ENCODE data around the gene ZNF598.

Gene ZNF598

GRCh38 chr16:1999866-2000514 lies 9.6 kb downstream of the ZNF598 start:
- H3K4me3 ChIP-seq (ENCODE audit: low read depth, low read length), result no peak overlapping the region
- H3K4me1 ChIP-seq (ENCODE audit: control insufficient read depth, insufficient read depth, low read length), result peaks cover 2% of the 10 kb centered on the region
- H3K9ac ChIP-seq (ENCODE audit: low read depth, low read length), result no peak overlapping the region
- H3K36me3 ChIP-seq (ENCODE audit: control insufficient read depth, insufficient read depth, low read length), result peaks cover 58% of the 10 kb centered on the region
- no peaks in the 10 kb centered on the region for H3K27me3 ChIP-seq (ENCODE audit: control insufficient read depth, insufficient read depth, low read length)
- H3K9me3 ChIP-seq (ENCODE audit: control insufficient read depth, insufficient read depth, low read length), result no peaks in the 10 kb centered on the region

GRCh38 chr16:1998852-1999801 lies 10.5 kb downstream of the ZNF598 start:
- Histone ChIP-seq H3K9ac (ENCODE audit: low read depth, low read length) (no peak overlapping the region), H3K9me3 (ENCODE audit: control insufficient read depth, insufficient read depth, low read length) (no peaks in the 10 kb centered on the region), H3K36me3 (ENCODE audit: control insufficient read depth, insufficient read depth, low read length) (peaks cover 58% of the 10 kb centered on the region), H3K4me3 (ENCODE audit: low read depth, low read length) (no peak overlapping the region), H3K27me3 (ENCODE audit: control insufficient read depth, insufficient read depth, low read length) (no peaks in the 10 kb centered on the region), H3K4me1 (ENCODE audit: control insufficient read depth, insufficient read depth, low read length) (peaks cover 2% of the 10 kb centered on the region)

- Histone ChIP-seq H3K36me3 (ENCODE audit: control insufficient read depth, insufficient read depth, low read length) (peaks cover 56% of the 10 kb centered on the region), H3K4me3 (ENCODE audit: low read depth, low read length) (no peak overlapping the region), H3K27me3 (ENCODE audit: control insufficient read depth, insufficient read depth, low read length) (no peaks in the 10 kb centered on the region), H3K9me3 (ENCODE audit: control insufficient read depth, insufficient read depth, low read length) (no peaks in the 10 kb centered on the region), H3K9ac (ENCODE audit: low read depth, low read length) (no peak overlapping the region), H3K4me1 (ENCODE audit: control insufficient read depth, insufficient read depth, low read length) (no peaks in the 10 kb centered on the region)
Measured at GRCh38 chr16:1998360-1998835, 11.2 kb downstream of the ZNF598 start.

GRCh38 chr16:1997494-1998359 lies 11.9 kb downstream of the ZNF598 start:
- no peaks in the 10 kb centered on the region for H3K27me3 ChIP-seq (ENCODE audit: control insufficient read depth, insufficient read depth, low read length)
- H3K36me3 ChIP-seq (ENCODE audit: control insufficient read depth, insufficient read depth, low read length), result peaks cover 49% of the 10 kb centered on the region
- no peaks in the 10 kb centered on the region for H3K9me3 ChIP-seq (ENCODE audit: control insufficient read depth, insufficient read depth, low read length)
- no peaks in the 10 kb centered on the region for H3K4me1 ChIP-seq (ENCODE audit: control insufficient read depth, insufficient read depth, low read length)
- no peak overlapping the region for H3K9ac ChIP-seq (ENCODE audit: low read depth, low read length)
- H3K4me3 ChIP-seq (ENCODE audit: low read depth, low read length), result no peak overlapping the region

GRCh38 chr16:1993731-1994131 lies 15.9 kb downstream of the ZNF598 start:
- Histone ChIP-seq H3K9me3 (ENCODE audit: control insufficient read depth, insufficient read depth, low read length) (no peaks in the 10 kb centered on the region), H3K4me1 (ENCODE audit: control insufficient read depth, insufficient read depth, low read length) (no peaks in the 10 kb centered on the region), H3K36me3 (ENCODE audit: control insufficient read depth, insufficient read depth, low read length) (peaks cover 14% of the 10 kb centered on the region), H3K27me3 (ENCODE audit: control insufficient read depth, insufficient read depth, low read length) (peaks cover 17% of the 10 kb centered on the region), H3K4me3 (ENCODE audit: low read depth, low read length) (no peak overlapping the region), H3K9ac (ENCODE audit: low read depth, low read length) (no peak overlapping the region)

- Histone ChIP-seq H3K4me1 (ENCODE audit: control insufficient read depth, insufficient read depth, low read length) (no peaks in the 10 kb centered on the region), H3K9ac (ENCODE audit: low read depth, low read length) (no peak overlapping the region), H3K36me3 (ENCODE audit: control insufficient read depth, insufficient read depth, low read length) (peaks cover 7% of the 10 kb centered on the region), H3K4me3 (ENCODE audit: low read depth, low read length) (peak overlapping the region; percentile 32), H3K27me3 (ENCODE audit: control insufficient read depth, insufficient read depth, low read length) (peaks cover 24% of the 10 kb centered on the region), H3K9me3 (ENCODE audit: control insufficient read depth, insufficient read depth, low read length) (no peaks in the 10 kb centered on the region)
Measured at GRCh38 chr16:1992704-1993317, 16.8 kb downstream of the ZNF598 start.

GRCh38 chr16:1991948-1992703 lies 17.5 kb downstream of the ZNF598 start:
- peaks cover 24% of the 10 kb centered on the region for H3K27me3 ChIP-seq (ENCODE audit: control insufficient read depth, insufficient read depth, low read length)
- H3K9ac ChIP-seq (ENCODE audit: low read depth, low read length), result no peak overlapping the region
- H3K9me3 ChIP-seq (ENCODE audit: control insufficient read depth, insufficient read depth, low read length), result no peaks in the 10 kb centered on the region
- H3K4me1 ChIP-seq (ENCODE audit: control insufficient read depth, insufficient read depth, low read length), result no peaks in the 10 kb centered on the region
- H3K36me3 ChIP-seq (ENCODE audit: control insufficient read depth, insufficient read depth, low read length), result peaks cover 4% of the 10 kb centered on the region
- H3K4me3 ChIP-seq (ENCODE audit: low read depth, low read length), result peak overlapping the region; percentile 73

- H3K9ac ChIP-seq (ENCODE audit: low read depth, low read length), result no peak overlapping the region
- H3K27me3 ChIP-seq (ENCODE audit: control insufficient read depth, insufficient read depth, low read length), result peaks cover 24% of the 10 kb centered on the region
- H3K4me3 ChIP-seq (ENCODE audit: low read depth, low read length), result peak overlapping the region; percentile 73
- no peaks in the 10 kb centered on the region for H3K4me1 ChIP-seq (ENCODE audit: control insufficient read depth, insufficient read depth, low read length)
- H3K36me3 ChIP-seq (ENCODE audit: control insufficient read depth, insufficient read depth, low read length), result peaks cover 4% of the 10 kb centered on the region
- H3K9me3 ChIP-seq (ENCODE audit: control insufficient read depth, insufficient read depth, low read length), result no peaks in the 10 kb centered on the region
Measured at GRCh38 chr16:1991588-1991947, 18.1 kb downstream of the ZNF598 start.

GRCh38 chr16:1991135-1991551 lies 18.5 kb downstream of the ZNF598 start:
- H3K9ac ChIP-seq (ENCODE audit: low read depth, low read length), result no peak overlapping the region
- H3K27me3 ChIP-seq (ENCODE audit: control insufficient read depth, insufficient read depth, low read length), result peaks cover 24% of the 10 kb centered on the region
- H3K4me3 ChIP-seq (ENCODE audit: low read depth, low read length), result peak overlapping the region; percentile 73
- H3K9me3 ChIP-seq (ENCODE audit: control insufficient read depth, insufficient read depth, low read length), result no peaks in the 10 kb centered on the region
- H3K4me1 ChIP-seq (ENCODE audit: control insufficient read depth, insufficient read depth, low read length), result no peaks in the 10 kb centered on the region
- peaks cover 6% of the 10 kb centered on the region for H3K36me3 ChIP-seq (ENCODE audit: control insufficient read depth, insufficient read depth, low read length)

GRCh38 chr16:1990351-1991134 lies 19.1 kb downstream of the ZNF598 start:
- Histone ChIP-seq H3K9ac (ENCODE audit: low read depth, low read length) (peak overlapping the region; percentile 60), H3K27me3 (ENCODE audit: control insufficient read depth, insufficient read depth, low read length) (peaks cover 24% of the 10 kb centered on the region), H3K36me3 (ENCODE audit: control insufficient read depth, insufficient read depth, low read length) (peaks cover 12% of the 10 kb centered on the region), H3K4me1 (ENCODE audit: control insufficient read depth, insufficient read depth, low read length) (no peaks in the 10 kb centered on the region), H3K4me3 (ENCODE audit: low read depth, low read length) (peak overlapping the region; percentile 73), H3K9me3 (ENCODE audit: control insufficient read depth, insufficient read depth, low read length) (no peaks in the 10 kb centered on the region)
